Cardiac muscle cell (in vitro differentiated cells and primary cell): ENCODE data around the gene ZIM2. TPM values are rescaled to one million over a fixed set of nuclear protein-coding genes. Genes with fewer than 3 reads are reported as not detected.

Source experiments
- DNase-seq, 2 donors: peaks; one replicate each; pipeline versions ENCODE4 v3.0.0 to v3.0.0-alpha.2; 2010 to 2017; ENCODE audit warnings: low read depth in 1 of 2, low spot score in 1 of 2
- H3K27ac ChIP-seq: fragments of 200-600 bp; sonication (generic); 2 replicates; pipeline ENCODE4 v1.5.1; 2016
- H3K27me3 ChIP-seq: fragments of 200-600 bp; sonication (generic); 2 replicates; pipeline ENCODE4 v1.6.0; 2016; ENCODE audit warnings: control low read depth
- H3K36me3 ChIP-seq: fragments of 200-600 bp; sonication (generic); 2 replicates; pipeline ENCODE4 v1.5.1; 2016; ENCODE audit warnings: control low read depth
- H3K4me1 ChIP-seq: fragments of 200-600 bp; sonication (generic); 2 replicates; pipeline ENCODE4 v1.8.1; 2017; ENCODE audit warnings: low read depth, mild to moderate bottlenecking, mixed run types
- H3K4me3 ChIP-seq: fragments of 200-600 bp; sonication (generic); 2 replicates; pipeline ENCODE4 v1.5.1; 2016; ENCODE audit warnings: mild to moderate bottlenecking
- H3K9me3 ChIP-seq: fragments of 200-600 bp; sonication (generic); 2 replicates; pipeline ENCODE4 v1.5.1; 2017; ENCODE audit warnings: low read depth, mild to moderate bottlenecking, control low read depth
- CTCF ChIP-seq: IDR thresholded peaks from 2 replicates; pipeline ENCODE4 v1.5.1; 2012; ENCODE audit warnings: low read depth, mild to moderate bottlenecking, low read length
- polyA plus RNA-seq: library from polyadenylated mRNA; unstranded; fragments of >200 nt; fragmentation: Nextera tagmentation; extraction: Ambion mirVana; gene quantifications from 2 replicates; pipeline ENCODE4 v1.2.1, GENCODE V29; 2016
- total RNA-seq: library from RNA; depleted of rRNA; stranded (reverse); fragments of >200 nt; gene quantifications from 2 replicates; pipeline ENCODE4 v1.2.3, GENCODE V29; 2016

Gene ZIM2
- total and polyA plus RNA-seq, 2 experiments from 2014 or later: not detected

- Histone ChIP-seq H3K36me3 (no peaks in the 10 kb centered on the region), H3K4me3 (no peak overlapping the region), H3K27ac (no peak overlapping the region), H3K27me3 (no peaks in the 10 kb centered on the region), H3K9me3 (no peaks in the 10 kb centered on the region), H3K4me1 (no peaks in the 10 kb centered on the region)
- DNase-seq: no peak
- TF ChIP-seq CTCF: no peak
Observed at GRCh38 chr19:56875717-56876116, 35.2 kb upstream of the ZIM2 start.

DNA sequence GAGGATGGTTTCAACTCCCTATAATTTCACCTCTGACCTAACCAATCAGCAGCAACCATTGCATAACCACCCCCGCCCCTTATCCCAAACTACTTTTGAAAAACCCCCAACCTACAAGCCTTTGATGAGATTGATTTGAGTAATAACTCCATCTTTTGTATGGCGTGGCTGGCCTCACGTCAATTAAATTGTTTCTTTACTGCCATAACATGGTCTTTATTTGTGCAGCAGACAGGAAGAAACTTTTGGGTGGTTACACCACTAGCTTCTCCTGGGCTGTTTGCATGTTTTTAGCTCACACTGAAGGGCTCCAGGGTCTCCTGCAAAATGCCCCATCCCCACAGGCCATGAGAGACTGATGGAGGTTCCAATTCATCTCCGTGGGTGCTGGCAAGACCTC, 34.0 kb upstream of the ZIM2 start:
- no peak overlapping the region for H3K27ac ChIP-seq
- no peak for TF ChIP-seq CTCF
- H3K4me1 ChIP-seq: no peaks in the 10 kb centered on the region
- no peak overlapping the region for H3K4me3 ChIP-seq
- no peaks in the 10 kb centered on the region for H3K27me3 ChIP-seq
- H3K9me3 ChIP-seq: no peaks in the 10 kb centered on the region
- no peaks in the 10 kb centered on the region for H3K36me3 ChIP-seq
- no peak for DNase-seq

DNA sequence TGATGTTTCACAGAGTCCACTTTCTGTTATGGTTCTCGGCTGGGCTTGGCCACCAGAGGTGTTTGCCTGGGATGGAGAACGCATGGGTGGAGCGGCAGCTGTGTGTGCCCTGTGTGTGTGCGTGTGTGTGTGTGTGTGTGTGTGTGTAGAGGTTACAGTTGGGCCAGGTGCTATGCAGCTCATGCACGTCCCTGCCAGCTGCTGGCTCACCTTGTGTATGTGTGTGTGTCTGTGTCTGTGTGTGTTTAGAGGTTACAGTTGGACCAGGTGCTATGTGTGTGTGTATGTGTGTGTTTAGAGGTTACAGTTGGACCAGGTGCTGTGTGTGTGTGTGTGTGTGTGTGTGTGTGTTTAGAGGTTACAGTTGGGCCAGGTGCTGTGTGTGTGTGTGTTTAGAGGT, 33.0 kb upstream of the ZIM2 start:
- no peak for TF ChIP-seq CTCF
- no peaks in the 10 kb centered on the region for H3K9me3 ChIP-seq
- H3K27me3 ChIP-seq: no peaks in the 10 kb centered on the region
- no peak for DNase-seq
- no peak overlapping the region for H3K27ac ChIP-seq
- no peak overlapping the region for H3K4me3 ChIP-seq
- H3K36me3 ChIP-seq: no peaks in the 10 kb centered on the region
- no peaks in the 10 kb centered on the region for H3K4me1 ChIP-seq

- H3K27me3 ChIP-seq: no peaks in the 10 kb centered on the region
- H3K4me1 ChIP-seq: no peaks in the 10 kb centered on the region
- no peak for DNase-seq
- no peak for TF ChIP-seq CTCF
- no peaks in the 10 kb centered on the region for H3K36me3 ChIP-seq
- H3K4me3 ChIP-seq: no peak overlapping the region
- no peaks in the 10 kb centered on the region for H3K9me3 ChIP-seq
- no peak overlapping the region for H3K27ac ChIP-seq
Observed at GRCh38 chr19:56869886-56870285, 29.4 kb upstream of the ZIM2 start.

DNA sequence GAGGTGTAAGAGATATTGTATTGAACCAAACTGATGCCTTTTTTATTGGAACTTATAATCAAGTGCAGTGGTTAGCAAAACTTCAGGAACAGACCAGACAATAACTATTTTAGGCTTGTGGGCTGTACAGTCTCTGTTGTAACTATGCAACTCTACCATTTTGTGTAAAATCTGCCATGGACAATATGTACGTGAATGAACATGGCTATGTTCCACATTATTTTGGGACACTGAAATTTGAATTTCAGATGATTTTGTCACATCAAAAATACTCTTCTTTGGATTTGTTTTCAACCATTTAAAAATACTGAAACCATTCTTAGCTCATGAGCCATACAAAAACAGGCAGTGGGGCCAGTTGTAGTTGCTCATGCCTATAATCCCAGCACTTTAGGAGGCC, 27.9 kb upstream of the ZIM2 start:
- H3K4me1 ChIP-seq: no peaks in the 10 kb centered on the region
- H3K4me3 ChIP-seq: no peak overlapping the region
- H3K27me3 ChIP-seq: no peaks in the 10 kb centered on the region
- TF ChIP-seq CTCF: no peak
- H3K27ac ChIP-seq: no peak overlapping the region
- DNase-seq: no peak
- H3K9me3 ChIP-seq: no peaks in the 10 kb centered on the region
- no peaks in the 10 kb centered on the region for H3K36me3 ChIP-seq

DNA sequence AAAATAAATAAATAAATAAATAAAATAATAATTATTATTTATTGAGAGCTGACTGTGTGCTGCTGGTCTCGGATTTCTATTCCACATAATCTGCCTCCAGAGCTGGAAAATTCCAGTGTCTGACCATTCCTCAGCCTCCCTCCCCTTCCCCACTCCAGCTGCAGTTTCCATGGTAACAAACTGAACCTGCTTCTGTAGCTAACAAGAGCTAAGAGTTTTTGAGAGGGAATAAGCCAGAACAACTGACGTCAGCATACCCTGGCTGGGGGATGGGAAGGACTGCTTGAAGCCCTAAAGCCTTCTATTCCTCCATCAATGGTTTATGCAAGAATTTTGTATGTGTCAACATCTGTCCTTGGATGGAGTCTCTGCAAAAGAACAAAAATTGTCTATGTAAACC, 26.0 kb upstream of the ZIM2 start:
- DNase-seq: no peak
- H3K27ac ChIP-seq: no peak overlapping the region
- TF ChIP-seq CTCF: no peak

More for the DNA sequence above, 26.0 kb upstream of the ZIM2 start:
- H3K36me3 ChIP-seq: no peaks in the 10 kb centered on the region
- H3K27me3 ChIP-seq: no peaks in the 10 kb centered on the region
- no peaks in the 10 kb centered on the region for H3K4me1 ChIP-seq
- no peak overlapping the region for H3K4me3 ChIP-seq
- no peaks in the 10 kb centered on the region for H3K9me3 ChIP-seq
